UCSD-AML1 (cell line): ENCODE data around the gene TUBGCP6.

Experiments
- DNase-seq: peaks from one replicate; lab custom pipeline; 2025; ENCODE audit not compliant: unreplicated experiment; lab: John Stamatoyannopoulos, UW

TUBGCP6 gene

DNA sequence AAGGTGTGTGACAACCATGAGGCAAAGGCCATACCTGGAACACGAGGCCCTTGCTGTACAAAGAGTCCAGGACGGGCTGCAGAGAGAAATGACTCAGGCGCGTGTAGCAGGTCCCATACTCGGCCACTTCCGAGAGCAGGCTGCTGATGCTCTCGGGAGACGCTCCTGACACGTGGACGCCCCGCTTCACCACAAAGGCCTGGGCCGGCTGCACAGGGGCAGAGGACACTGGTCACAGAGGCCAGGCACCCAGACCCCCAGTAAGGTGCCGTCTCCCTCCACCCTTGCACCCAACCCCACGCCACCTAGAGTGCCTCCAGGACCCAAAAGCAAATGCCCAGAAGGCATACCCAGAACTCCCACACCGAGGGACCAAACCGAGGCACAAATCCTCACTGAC, 15.5 kb downstream of the TUBGCP6 start:
- DNase-seq: no peak

GRCh38 chr22:50228366-50228765, 16.5 kb downstream of the TUBGCP6 start:
- DNase-seq: no peak

DNA sequence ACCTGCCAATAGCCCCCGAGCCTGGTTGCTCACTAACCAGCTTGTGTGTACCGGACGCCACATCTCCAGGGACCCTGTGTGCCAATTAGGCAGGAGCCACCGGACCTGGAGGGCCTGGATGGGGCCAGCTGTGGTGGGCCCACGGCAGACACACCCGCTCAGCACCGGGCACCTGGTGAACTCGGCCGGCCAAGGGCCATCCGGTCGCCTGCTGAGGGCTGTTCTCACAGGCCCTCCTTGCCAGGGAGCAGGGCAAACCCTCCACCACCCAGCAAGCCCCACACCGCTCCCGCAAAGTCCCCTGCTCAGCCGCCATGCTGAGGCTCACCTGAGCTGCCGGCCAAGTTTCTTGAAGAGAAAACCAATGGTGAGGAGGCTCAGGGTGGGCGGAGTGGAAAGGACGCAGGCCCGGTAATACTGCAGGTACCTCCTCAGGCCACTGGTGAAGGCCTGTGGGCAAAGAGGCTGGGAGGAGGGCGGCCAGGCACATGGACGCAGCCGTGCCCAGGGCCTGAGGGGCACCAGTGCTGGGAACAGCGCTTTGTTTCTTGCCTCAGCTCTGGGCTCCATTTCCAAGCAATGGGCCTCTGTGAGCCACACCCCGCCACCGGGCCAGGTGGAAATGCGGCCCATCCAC, 17.1 kb downstream of the TUBGCP6 start:
- DNase-seq: no peak

DNA sequence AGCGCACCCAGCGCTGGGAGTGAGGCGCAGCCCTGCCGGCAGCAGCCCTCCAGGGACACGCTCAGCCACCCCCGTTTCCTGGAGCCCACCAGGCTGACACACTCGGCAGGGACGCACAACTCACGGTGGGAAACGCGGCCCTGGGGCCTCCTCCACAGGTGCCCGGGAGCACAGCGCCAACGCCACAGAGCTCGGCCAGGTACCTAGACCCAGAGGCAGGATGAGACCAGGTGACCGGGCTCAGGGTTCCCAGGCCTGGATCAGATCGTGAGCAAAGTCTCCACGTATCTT, 18.0 kb downstream of the TUBGCP6 start:
- DNase-seq: no peak

- no peak for DNase-seq
Measured at GRCh38 chr22:50226063-50226874, 18.6 kb downstream of the TUBGCP6 start.

DNA sequence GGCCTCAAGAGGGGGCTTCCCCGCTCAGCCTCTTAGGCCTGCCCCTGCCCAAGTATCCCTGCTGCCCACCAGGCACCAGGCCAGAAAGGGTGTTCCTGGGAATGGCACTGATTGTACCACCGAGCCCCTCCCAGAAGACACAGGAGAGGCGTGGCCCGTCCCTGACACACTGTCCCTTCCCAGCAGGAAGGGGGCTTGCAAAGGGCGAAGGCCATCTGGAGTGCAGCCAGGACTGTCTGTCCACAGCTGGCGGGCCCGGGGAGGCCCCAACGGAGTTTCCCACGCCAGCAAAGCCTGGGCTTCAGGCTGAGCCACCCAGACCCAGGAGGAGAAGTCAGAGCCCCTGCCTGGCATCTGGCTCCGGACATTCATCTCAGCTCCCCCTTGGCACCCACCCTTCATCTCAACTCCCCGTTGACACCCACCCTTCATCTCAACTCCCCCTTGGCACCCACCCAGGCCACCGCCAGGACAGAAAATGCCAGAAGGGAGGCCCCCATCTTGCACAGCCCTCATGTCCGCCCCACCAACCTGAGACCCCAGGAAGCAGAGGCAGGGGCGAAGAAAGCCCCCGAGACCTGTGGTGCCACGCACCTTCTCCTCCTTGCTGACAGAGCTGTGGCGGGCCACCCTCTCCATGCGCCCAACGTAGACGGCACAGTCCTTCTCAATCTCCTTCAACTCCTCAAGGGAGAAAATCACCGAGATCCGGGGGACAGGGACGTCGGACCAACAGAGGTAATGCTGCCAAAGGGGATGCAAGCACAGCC, 19.4 kb downstream of the TUBGCP6 start:
- no peak for DNase-seq

GRCh38 chr22:50224071-50224470, 20.8 kb downstream of the TUBGCP6 start:
- DNase-seq: no peak

- DNase-seq: no peak
Measured at GRCh38 chr22:50222508-50222907, 22.3 kb downstream of the TUBGCP6 start.

DNA sequence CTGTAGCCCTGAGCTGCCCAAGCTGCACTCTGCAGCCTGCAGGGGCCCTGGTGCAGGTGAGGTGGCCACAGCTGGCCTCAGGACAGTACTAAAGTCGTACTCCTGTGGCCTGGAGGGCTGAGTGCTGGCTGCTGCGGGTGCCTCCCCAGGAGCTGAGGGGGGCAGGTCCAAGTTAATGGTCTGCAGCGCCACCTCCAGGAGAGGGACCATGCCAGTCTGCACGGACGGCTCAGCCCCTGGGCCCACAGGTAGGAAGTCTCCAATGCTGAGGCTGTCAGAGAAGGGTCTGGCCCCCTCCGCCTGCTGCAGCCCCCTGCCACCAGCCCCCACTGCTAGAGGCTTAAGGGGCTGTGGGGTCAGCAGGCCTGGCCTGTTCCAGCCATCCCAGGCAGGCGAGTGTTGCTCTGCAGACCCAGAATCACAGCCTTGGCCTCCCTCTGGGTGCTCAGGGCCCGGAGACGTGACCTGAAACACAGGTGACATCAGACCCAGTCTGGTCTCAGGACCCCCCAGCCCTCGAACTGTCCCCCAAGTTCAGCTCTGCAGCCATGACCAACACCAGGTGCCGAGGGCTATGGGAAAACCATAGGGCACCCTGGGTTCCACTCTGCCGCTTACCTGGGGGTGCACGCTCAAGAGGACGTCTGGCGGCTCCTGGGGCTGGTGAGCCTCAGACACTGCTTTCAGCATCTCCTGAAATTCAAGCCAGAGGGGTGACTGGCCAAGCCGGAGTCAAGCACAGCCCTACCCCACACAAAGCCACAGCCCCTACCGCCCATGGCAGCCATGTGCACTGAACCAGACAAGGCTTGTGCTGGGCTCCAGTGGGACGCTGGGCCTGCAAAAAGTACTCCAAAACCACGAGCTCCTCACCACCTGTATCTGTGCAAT, 23.2 kb downstream of the TUBGCP6 start:
- DNase-seq: no peak

GRCh38 chr22:50220603-50221409, 24.0 kb downstream of the TUBGCP6 start:
- DNase-seq: no peak

DNA sequence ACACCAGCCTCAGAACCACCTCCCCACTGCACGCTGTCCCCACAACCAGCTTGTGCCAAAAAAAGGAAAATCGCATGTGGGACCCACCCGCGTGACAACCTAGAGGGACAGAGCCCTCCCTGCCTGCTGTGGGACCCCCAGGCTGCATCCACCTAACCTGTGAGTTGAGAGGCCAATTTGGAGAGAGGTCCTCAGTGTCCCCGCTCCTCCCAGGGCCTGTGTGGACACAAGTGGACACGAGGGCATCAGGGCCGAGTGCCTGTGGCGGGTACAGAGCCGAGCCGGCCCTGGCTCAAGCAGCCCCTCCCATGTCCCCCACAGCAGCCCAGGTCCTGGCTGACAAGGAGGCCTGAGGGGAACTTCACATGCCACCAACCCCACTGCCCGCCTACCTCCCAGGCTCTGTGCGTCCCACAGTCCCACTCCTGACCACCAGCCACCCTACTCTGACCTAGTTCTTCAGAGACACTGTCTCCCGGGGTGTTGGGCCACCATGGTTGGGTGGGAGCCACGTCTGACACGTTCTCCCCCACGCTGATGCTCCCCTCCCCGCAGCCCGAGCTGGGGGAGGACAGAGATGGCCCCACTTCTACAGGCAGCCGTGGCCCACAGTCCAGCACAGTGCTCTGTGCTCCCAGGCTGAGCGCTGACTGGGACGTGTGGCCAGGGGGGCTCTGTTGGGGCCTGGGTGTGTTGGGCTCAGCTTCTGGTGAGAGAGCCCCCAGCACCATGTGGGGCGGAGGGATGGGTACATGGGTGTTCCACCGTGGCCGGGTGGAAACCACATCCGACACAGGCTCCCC, 24.8 kb downstream of the TUBGCP6 start:
- no peak for DNase-seq

DNA sequence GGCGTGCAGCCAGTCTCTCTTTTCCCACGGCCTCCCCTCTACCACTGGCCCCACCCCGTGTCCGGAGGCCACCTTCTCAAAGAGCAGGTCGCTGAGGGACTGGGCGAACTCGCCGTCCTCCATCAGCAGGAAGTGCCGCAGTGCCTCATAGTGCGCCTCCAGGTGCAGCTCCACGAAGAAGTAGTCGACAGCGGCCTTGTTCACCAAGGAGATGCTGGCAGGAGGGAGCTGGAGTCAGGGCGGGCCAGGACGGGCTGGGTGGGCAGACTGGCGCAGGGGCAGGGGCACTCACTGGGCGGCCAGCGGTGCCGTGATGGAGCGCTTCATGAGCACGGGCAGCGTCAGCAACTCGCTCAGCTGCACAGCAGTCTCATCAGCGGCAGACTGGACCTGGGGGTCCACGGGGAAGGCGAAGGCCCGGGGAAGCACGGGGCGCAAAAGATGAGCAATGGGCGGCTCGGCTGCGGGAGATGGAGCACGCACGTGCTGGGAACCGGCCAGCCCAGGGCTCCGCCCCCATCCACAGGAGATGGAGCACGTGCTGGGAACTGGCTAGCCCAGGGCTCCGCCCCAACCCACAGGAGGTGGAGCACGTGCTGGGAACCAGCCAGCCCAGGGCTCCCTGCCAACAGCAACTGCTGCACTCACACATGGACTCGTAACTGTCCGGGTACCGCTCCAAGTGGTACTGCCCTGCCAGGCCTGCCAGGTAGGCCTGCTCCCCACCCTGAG, 25.7 kb downstream of the TUBGCP6 start:
- DNase-seq: peak; percentile 22

- no peak for DNase-seq
Measured at GRCh38 chr22:50218153-50218995, 26.4 kb downstream of the TUBGCP6 start.

- no peak for DNase-seq
Measured at GRCh38 chr22:50217543-50218152, 27.2 kb downstream of the TUBGCP6 start.

- DNase-seq: no peak
Measured at GRCh38 chr22:50216684-50217520, 27.9 kb downstream of the TUBGCP6 start.

DNA sequence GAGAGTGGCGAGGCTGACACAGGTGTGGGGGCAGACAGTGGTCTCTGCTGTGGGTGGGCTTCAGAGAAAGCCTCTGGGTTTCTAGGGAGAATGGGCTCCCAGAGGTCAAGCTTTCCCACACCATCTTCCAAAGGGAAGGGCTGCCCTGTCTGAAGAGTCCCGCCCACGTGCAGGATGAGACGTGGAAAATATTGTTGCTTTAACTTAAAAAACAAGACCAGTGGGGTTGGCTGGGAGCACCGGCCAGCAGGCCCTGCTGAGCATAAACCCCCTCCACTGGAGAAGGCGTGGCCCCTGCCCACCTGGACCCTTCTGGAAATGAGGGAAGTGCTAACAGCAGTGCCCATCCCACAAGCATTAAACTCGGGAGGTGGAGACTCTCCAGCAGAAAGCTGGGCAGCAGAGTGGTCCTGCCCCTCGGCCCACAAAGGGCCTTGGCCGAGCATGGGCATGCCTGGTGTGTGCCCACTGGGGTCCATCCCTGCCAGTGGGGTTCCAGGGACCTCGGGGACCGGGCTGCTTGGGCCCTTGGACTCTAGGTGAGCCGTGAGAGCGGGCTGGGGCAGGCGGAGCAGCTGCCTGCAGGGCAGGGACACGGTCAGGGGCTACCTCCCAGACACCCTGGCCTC, 28.7 kb downstream of the TUBGCP6 start:
- no peak for DNase-seq
